HepG2 (cell line): ENCODE results near the gene GCDH. TPM values are rescaled to one million over a fixed set of nuclear protein-coding genes. Genes with fewer than 3 reads are reported as not detected.

Experiments used
- CREB1 ChIP-seq, 2 experiments: fragments of 450-650 bp in 1 of 2; IDR thresholded peaks; 2 replicates each; pipeline ENCODE4 v1.6.1; 2016 to 2017; ENCODE audit warnings: control low read depth in 1 of 2, mild to moderate bottlenecking in 1 of 2, missing compliant biosample characterization in 1 of 2, missing genetic modification characterization in 1 of 2
- ELF4 ChIP-seq: sonication (generic); formaldehyde crosslinking; IDR thresholded peaks from 2 replicates; pipeline ENCODE4 v1.5.0; 2020; ENCODE audit warnings: missing genetic modification reagents, mild to moderate bottlenecking, moderate library complexity, borderline replicate concordance
- ETV6 ChIP-seq: sonication (generic); formaldehyde crosslinking; conservative IDR thresholded peaks from 2 replicates; pipeline ENCODE4 v1.4.0; 2020; ENCODE audit warnings: missing genetic modification reagents
- FOXK2 ChIP-seq: fragments of 450-650 bp; IDR thresholded peaks from 2 replicates; pipeline ENCODE4 v1.6.1; 2016
- IRF9 ChIP-seq: sonication (generic); formaldehyde crosslinking; IDR thresholded peaks from 2 replicates; pipeline ENCODE4 v1.8.0; 2022; ENCODE audit warnings: missing genetic modification reagents, mild to moderate bottlenecking, borderline replicate concordance
- JUN ChIP-seq: sonication (generic); formaldehyde crosslinking; IDR thresholded peaks from 2 replicates; pipeline ENCODE4 v1.4.0; 2020; ENCODE audit warnings: mild to moderate bottlenecking, missing genetic modification reagents
- NONO ChIP-seq, 2 experiments: fragments of 450-650 bp in 1 of 2; sonication (generic) in 1 of 2; formaldehyde crosslinking in 1 of 2; IDR thresholded peaks in 1 of 2; conservative IDR thresholded peaks in 1 of 2; 2 replicates each; pipeline versions ENCODE4 v1.6.1 to v1.8.0; 2017 to 2022; ENCODE audit warnings: mild to moderate bottlenecking in 1 of 2, missing genetic modification reagents in 1 of 2, moderate library complexity in 1 of 2
- REXO4 ChIP-seq: sonication (generic); formaldehyde crosslinking; IDR thresholded peaks from 2 replicates; pipeline ENCODE4 v1.8.0; 2022; ENCODE audit warnings: missing genetic modification reagents, mild to moderate bottlenecking, borderline replicate concordance
- SP2 ChIP-seq: sonication (generic); formaldehyde crosslinking; IDR thresholded peaks from 2 replicates; pipeline ENCODE4 v1.5.1; 2020; ENCODE audit warnings: mild to moderate bottlenecking, missing genetic modification reagents
- SUZ12 ChIP-seq: fragments of 150-350 bp; IDR thresholded peaks from 2 replicates; pipeline ENCODE4 v1.6.1; 2014; ENCODE audit warnings: low read depth, low read length
- TIGD3 ChIP-seq: sonication (generic); formaldehyde crosslinking; IDR thresholded peaks from 2 replicates; pipeline ENCODE4 v1.5.1; 2020; ENCODE audit warnings: mild to moderate bottlenecking, missing genetic modification reagents, borderline replicate concordance
- ZBTB10 ChIP-seq: sonication (generic); formaldehyde crosslinking; IDR thresholded peaks from 2 replicates; pipeline ENCODE4 v1.4.0; 2020; ENCODE audit warnings: missing genetic modification reagents, borderline replicate concordance
- ZNF263 ChIP-seq: sonication (generic); formaldehyde crosslinking; IDR thresholded peaks from 2 replicates; pipeline ENCODE4 v1.4.0; 2020; ENCODE audit warnings: missing genetic modification reagents
- ZNF563 ChIP-seq: sonication (generic); formaldehyde crosslinking; IDR thresholded peaks from 2 replicates; pipeline ENCODE4 v1.8.0; 2022; ENCODE audit warnings: mild to moderate bottlenecking, moderate library complexity, missing genetic modification reagents
- ZNF674 ChIP-seq: sonication (generic); formaldehyde crosslinking; IDR thresholded peaks from 2 replicates; pipeline ENCODE4 v1.5.0; 2020; ENCODE audit warnings: low read depth, mild to moderate bottlenecking, missing genetic modification reagents
- ZNF687 ChIP-seq: sonication (generic); formaldehyde crosslinking; IDR thresholded peaks from 2 replicates; pipeline ENCODE4 v1.5.1; 2020; ENCODE audit warnings: mild to moderate bottlenecking, missing genetic modification reagents, moderate library complexity
- ZNF777 ChIP-seq: sonication (generic); formaldehyde crosslinking; IDR thresholded peaks from 2 replicates; pipeline ENCODE4 v1.4.0; 2020; ENCODE audit warnings: missing genetic modification reagents
- polyA plus RNA-seq, 8 experiments: library from polyadenylated mRNA; depleted of rRNA in 3 of 8; stranded (reverse) in 7 of 8; unstranded in 1 of 8; fragments of >200 nt; fragmentation: Illumina TruSeq in 4 of 8; extraction: Trizol in 4 of 8; gene quantifications; 2 replicates each; pipeline versions ENCODE4 v1.2.1 to v1.2.3, GENCODE V29; 2011 to 2016; ENCODE audit warnings: low read depth in 4 of 8, missing spikeins in 1 of 8, mixed read lengths in 1 of 8; ENCODE audit not compliant: insufficient read depth in 1 of 8
- total RNA-seq, 5 experiments: library from RNA; depleted of rRNA; stranded (reverse); fragments of >200 nt; fragmentation: Illumina TruSeq; extraction: Trizol; gene quantifications; 2 replicates each; pipeline ENCODE4 v1.2.3, GENCODE V29; 2016; ENCODE audit warnings: low read depth in 1 of 5

GCDH gene
- total and polyA plus RNA-seq, 2 of the 13 experiments (the other 11 are each of a cell fraction or from before 2014, with no cell fraction given), result 15.1 to 38.0 TPM

GRCh38 chr19:12937927-12938778, 47.2 kb downstream of the GCDH start, which contains the start of gene CALR (continued):
- TF ChIP-seq IRF9 (CRISPR knock-in tag), result no peak; the same call in 1 of the 2 replicates
- no peak for TF ChIP-seq ELF4
- peak; percentile 72; the same call in 1 of the 2 replicates for TF ChIP-seq ZNF563 (CRISPR knock-in tag)
- TF ChIP-seq SUZ12, result no peak
- TF ChIP-seq NONO (IDR thresholded peaks at IDR 0.05), result no peak
- TF ChIP-seq NONO (CRISPR knock-in tag; conservative IDR thresholded peaks at IDR 0.05), result peak; percentile 58
- peak; percentile 70 for TF ChIP-seq ZNF687 (CRISPR knock-in tag)
- peak; percentile 18; the same call in 1 of the 2 replicates for TF ChIP-seq ZNF263
- TF ChIP-seq CREB1 (IDR thresholded peaks at IDR 0.05), result peak; percentile 84
- TF ChIP-seq CREB1 (CRISPR knock-in tag; IDR thresholded peaks at IDR 0.05), result peak; percentile 91
- TF ChIP-seq ZNF777 (CRISPR knock-in tag), result peak; percentile 98
- TF ChIP-seq ZNF674, result 0 out of 2 replicates have a peak, but pooled peaks have one; percentile 79
- TF ChIP-seq SP2 (CRISPR knock-in tag), result peak; percentile 97
- TF ChIP-seq FOXK2, result no peak
- no peak for TF ChIP-seq TIGD3 (CRISPR knock-in tag)
- TF ChIP-seq REXO4, result no peak
- peak; percentile 15; the same call in 1 of the 2 replicates for TF ChIP-seq ZBTB10 (CRISPR knock-in tag)
- TF ChIP-seq ETV6 (CRISPR knock-in tag), result peak; percentile 77
- TF ChIP-seq JUN (CRISPR knock-in tag), result no peak
